Hematopoietic multipotent progenitor cell treated with erythropoietin and hydrocortisone succinate and interleukin-3 and kit ligand, for 4 days (in vitro differentiated cells): Measurements from ENCODE around the gene KCTD17.

Experiments
- DNase-seq: peaks from one replicate; pipeline ENCODE4 v3.0.0-alpha.2; 2015

The KCTD17 gene, protein sequence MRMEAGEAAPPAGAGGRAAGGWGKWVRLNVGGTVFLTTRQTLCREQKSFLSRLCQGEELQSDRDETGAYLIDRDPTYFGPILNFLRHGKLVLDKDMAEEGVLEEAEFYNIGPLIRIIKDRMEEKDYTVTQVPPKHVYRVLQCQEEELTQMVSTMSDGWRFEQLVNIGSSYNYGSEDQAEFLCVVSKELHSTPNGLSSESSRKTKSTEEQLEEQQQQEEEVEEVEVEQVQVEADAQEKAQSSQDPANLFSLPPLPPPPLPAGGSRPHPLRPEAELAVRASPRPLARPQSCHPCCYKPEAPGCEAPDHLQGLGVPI

DNA sequence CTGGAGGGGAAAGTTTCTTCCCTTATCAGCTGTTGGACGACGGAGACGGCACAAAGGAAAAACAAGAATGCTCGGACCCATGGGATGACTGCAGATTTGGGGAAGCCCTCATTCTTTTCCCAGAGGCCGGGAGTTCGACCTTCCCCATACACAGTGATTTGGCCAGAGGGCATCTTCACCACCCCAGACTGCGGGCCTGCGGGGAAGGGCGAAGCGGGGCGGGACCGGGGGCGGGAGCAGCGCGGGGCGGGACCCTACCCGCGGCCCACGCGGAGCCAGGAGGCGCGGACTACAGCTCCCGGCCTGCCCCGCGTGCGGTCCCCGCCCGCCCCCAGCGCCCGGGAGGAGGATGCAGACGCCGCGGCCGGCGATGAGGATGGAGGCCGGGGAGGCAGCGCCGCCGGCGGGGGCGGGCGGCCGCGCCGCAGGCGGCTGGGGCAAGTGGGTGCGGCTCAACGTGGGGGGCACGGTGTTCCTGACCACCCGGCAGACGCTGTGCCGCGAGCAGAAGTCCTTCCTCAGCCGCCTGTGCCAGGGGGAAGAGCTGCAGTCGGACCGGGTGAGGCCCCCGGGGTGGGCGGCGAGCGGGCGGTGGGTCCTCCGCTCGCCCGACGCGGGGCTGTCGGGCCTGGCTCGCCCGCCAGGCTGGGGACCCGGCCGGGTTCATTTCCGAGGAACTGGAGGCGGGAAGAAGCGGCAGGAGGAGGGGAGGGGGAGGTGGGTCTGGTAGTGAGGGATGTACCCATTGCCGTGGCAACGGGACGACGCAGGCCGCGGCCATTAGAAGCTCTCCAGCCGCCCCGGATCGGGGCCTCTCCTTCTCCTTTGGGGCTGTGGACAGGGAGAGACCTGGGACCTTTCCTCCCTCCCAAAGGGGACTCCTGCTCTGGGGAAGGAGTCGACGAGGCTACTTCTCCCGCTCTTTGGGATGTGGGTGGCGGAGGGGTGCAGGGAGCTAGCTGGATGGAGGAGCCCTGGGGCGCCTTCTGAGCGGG, at the start of gene KCTD17:
Gene KCTD17 (plus strand): TSS at position 352 of the 995 bp plus-strand sequence. CDS start 19 bp downstream, at position 371.
- DNase-seq = peak; percentile 85

DNA sequence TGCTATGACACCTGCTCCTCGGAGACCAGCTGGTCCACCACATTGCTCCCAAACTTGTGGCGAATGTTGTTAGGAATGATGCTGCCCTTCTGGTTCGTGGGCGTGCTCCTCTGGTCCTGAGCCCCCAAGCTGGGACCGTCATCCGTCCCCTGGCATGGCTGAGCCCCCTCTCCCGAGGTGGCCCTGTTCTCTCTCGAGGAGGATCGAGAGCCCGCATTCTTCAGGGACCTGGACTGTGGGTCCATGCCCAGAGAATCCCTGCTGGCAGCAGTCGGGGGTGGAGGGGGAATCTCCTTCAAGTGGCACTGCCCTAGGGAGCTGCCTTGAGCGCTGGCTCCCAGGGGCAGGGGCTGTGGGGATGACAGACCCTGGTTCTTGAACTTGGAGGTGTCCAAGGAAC, 49.7 kb upstream of the KCTD17 start:
- no peak for DNase-seq

DNA sequence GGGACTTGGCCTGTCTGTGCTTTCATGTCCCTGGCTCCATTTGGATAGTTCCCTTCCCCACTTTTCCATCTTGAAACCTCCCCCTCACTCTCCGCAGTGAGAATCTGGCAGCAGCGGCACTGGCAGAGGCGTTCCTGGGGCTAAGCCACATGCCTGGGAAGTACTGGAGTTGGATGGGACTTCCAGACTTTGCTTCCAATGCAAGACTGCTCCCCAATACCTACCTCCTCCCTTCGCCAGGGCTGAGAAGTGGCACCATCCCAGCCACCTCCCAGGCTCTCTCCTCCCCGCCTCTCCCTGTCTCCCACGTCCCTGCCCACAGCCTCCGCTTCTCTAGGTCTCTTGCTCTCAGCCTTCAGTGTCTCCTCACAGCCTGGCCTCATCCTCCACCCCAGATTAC, 48.9 kb upstream of the KCTD17 start:
- no peak for DNase-seq

DNA sequence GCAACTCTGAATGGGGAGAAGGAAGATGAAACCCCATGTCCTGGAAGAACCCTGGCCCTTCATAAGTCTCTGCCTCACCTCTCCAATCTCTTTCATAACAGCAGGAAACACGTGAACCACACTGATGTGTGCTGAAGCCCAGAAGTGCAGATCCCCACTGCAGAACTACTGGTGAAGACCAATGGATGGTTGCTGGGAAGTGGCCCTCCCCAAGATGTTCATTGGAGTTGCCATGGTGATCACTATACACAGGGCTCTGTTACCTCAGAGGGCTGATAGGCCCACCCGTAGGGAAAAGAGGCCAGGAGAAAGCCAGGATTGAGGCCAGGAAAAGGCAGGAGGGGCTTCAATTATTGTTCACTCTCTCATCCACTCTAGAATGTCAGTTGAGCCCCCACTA, 43.9 kb upstream of the KCTD17 start:
- DNase-seq = peak; percentile 38

DNA sequence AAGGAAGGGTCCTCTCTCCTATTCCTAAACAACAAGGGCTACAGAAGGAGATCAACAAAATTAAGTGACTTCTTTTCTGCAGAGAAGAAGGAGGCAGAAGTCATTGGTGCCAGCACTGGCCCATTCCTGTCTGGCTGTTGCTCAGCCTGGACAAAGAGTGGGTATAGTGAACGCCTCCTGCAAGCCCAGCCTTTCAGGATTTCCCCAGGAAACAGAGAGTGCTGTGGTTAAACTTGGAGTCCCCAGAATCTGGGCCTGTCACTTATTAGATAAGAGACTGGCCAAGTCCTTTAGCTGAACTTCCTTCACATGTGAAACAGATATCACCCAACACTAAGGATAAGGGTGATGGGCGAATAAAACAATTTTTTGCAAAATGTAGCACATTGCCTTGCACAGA, 43.2 kb upstream of the KCTD17 start:
- DNase-seq = peak; percentile 89

DNA sequence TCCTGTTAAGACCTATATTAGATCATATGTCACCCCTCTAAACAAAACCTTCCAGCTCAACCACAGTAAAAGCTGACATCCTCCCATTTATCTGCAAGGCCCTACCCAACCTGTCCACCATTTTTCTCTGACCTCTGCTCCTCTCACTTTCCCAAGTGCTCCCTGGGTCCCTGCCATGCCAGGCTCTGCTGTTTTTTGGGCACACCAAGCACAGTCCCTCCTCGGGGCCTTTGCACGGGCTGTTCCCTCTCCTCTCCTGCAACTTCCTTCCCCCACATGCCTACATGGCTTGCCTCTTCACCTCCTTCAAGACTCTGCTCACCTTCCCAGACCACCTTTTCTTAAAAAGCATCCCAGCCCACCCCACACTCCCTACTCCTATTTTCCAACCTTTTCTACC, 42.1 kb upstream of the KCTD17 start:
- DNase-seq = no peak

DNA sequence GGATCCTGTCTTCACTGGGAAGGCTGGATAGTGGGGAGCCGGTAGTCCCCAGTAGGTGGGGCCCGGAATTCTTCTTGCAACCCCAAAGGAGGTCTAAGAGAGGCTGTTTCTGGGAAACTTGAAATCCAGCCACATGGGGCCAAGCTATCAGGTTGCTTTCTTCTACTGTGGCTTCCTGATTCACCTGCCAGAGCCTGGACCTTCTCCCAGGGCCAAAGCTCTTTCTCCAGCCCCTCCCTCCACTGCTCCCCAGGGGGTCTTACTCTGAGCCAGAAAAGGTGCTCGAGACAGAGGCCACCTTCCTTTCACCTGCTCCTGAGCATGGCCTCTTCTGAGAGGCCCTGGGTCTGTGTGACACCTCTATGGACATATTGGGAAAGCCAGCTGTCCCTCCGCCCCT, 41.4 kb upstream of the KCTD17 start:
- no peak for DNase-seq

DNA sequence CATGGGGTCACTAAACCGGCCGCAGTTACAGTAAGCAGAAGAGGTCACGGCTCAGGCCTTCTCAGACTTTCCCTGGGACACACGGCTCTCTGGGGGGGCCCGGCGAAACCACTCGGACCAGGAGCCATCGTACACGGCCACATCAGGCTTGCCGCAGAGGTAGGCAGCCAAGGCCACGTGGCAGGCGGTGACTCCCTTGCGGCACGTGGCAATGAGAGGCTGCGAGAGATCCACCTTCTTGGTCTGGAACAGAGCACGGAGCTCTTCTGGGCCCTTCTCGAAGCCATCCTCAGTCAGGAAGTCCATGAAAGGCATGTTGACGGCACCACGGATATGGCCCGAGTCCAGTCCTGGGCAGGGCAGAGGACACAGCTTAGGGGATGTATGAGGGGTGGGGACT, 40.6 kb upstream of the KCTD17 start:
- no peak for DNase-seq

DNA sequence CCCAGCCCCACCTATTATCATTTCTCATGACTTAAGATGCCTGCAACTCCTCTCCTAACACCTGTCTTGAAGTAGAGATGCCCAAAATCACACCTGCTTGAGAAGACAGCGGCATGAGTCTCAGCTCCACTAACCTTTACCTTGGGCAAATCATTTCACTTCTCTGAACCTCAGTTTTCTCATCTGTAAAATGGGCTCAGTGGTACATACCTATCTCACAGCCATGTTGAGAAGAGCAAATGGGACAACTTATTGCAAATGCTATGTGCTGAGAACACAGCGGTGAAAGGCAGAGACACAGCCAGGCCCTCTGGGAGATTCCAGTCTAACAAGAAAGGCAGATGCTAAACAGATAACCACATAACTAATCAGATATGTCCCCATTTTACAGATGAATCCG, 40.1 kb upstream of the KCTD17 start:
- no peak for DNase-seq

DNA sequence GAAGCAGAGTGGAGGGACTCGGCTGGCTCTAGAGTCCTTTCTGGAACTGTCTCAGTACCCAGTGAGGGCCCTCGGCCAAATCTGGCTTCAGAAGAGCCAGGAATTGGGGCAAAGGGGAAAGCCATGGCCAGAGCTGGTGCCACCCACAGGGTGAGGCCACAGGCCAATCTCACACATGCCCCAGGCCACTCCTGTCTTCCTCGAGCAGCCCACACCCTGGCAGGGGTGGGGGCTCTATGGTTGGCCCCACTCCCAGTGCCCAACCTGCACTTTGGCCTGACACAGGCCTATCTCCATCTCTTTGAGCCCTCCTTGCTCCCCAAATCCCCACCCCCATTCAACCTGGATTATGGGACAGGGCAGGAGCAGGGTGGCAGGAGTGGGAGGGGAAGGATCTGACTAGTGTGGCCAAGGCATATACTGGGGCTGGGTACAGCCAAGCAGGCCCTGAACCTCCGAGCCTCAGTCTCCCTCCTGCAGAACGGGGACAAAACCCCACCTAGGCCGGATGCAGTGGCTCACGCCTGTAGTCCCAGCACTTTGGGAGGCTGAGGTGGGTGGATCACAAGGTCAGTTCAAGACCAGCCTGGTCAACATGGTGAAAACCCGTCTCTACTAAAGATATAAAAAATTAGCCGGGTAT, 39.2 kb upstream of the KCTD17 start:
- no peak for DNase-seq

DNA sequence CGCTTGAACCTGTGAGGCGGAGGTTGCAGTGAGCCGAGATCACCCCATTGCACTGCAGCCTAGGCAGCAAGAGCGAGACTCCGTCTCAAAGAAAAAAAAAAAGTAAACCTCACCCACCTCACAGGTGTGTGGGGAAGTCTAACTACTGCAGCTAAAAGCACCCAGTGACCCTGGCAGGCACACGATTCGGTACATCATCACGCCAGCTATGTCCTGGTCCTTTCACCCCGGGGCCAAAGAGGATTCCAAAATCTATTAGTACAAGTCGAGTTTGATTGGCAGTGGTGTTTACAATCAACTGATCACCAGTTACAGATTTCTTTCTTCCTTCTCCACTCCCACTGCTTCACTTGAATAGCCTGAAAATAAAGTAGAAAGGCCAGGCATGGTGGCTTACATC, 38.6 kb upstream of the KCTD17 start:
- DNase-seq = no peak

DNA sequence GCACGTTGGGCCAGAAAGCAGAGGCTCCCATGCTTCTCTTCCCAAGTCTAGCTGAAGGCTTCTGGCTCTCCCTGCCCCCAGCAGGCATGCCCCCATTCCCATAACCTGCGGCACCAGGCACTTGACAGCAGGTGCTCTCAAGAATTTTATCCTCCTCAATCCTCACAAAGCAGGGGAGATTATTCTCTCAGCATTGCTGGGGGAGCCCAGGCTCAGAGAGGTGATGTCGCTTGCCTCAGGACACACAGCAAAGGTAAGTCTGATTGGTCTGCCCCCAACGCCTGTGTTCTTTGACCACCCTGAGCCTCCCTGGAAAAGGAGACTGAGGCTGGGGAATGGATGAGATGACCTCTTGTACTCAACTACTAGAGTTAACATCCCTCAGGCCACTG, 37.1 kb upstream of the KCTD17 start:
- no peak for DNase-seq

DNA sequence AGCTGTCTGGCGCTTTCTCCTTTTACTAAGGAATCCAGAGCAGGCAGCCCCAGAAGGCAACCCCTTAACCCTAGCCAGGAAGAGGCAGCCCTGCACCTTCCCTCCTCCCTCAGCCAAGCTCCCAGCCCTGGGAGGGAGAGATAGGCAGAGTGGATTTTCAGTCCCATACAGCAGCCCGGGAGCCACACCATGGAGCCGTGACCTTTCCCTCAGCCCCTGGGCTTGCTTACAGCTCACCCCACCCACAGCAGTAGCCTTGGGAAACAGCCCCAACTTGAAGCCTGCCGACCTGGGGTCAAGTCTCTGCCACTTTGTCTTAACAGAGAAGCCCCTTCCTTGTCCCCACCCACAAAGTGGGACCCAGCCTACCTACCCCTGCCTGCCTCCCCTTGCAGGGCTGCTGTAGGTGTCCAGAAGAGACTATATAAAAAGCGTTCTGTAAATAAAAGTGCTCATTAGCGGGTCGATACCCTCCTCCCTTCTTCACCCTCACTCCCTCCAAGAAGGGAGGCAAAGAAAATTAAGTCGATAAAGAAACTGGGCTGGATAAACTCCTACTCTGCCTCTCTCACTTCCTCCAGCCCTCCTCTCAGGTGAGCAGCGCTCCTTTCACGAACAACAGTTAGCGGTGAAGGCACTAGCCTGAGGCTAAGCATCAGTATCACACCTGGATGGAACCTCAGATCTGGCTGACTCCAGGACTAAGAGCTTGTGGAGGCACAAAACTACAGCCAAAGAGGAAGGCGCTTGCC, 36.5 kb upstream of the KCTD17 start:
- DNase-seq = no peak

DNA sequence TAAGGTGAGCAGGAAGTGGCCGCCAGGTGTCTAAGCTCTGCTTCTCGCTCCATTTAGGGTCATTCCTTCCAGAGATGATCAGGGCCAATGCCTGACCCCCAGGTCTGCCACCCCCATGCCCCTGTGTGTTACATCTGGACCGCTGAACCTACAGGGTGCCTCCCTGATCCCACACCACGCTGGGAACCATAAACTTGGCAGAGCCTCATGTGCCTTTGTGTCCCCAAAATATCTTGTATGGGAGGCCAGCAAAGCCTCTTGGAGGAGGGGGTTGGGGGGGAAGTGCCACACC, 36.0 kb upstream of the KCTD17 start:
- DNase-seq = no peak

DNA sequence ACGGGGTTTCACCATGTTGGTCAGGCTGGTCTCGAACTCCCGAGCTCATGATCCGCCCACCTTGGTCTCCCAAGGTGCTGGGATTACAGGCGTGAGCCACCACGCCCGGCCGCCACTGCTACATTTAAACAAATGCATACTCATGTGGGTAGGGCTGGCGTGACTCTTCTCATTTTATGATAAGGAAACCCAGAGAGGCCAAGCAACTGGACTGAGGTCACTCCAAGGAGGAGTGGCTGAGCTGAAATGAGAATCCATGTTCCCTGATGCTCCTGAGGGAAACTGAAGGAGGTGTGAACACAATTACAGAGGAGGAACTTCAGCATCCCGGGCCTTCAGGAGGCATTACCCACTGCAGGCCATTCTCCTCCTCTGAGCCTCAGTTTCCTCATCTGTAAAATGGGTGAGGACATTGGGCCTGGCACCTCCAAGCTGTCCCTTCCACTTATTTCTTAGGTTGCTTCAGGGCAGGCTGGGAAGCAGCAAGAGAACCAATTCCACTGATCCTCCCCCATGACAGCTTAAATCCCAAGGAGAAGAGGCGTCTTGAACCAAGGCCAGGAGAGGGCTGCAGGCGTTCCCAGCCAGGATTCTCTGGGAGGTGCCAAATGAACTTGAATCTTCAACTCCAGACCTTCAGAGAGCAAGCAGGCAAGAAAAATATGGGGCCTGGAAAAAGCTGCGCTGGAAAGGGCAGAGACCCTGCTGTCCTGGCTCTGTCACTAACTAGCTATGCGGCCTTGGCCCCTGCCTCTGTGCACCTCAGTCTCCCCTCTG, 35.2 kb upstream of the KCTD17 start:
- peak; percentile 41 for DNase-seq

DNA sequence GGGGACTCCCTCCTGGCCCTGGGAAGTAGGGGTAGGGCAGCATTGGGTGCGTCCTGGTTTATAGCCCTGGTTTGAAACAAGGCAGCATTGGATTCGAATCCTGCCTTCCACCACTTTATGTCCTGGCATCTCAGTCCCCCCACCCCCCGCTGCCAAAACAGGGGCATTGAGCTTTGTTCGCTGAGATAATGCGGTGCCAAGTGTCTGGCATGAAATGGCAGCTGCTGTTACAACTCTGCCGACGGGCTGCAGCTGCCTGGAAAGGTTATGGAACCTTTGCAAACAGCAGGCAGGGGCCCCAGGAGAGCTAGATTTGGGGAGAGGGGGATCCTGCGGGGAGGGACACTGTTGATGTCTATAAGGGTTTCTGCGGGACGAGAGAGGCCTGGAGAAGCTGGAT, 34.2 kb upstream of the KCTD17 start:
- no peak for DNase-seq

DNA sequence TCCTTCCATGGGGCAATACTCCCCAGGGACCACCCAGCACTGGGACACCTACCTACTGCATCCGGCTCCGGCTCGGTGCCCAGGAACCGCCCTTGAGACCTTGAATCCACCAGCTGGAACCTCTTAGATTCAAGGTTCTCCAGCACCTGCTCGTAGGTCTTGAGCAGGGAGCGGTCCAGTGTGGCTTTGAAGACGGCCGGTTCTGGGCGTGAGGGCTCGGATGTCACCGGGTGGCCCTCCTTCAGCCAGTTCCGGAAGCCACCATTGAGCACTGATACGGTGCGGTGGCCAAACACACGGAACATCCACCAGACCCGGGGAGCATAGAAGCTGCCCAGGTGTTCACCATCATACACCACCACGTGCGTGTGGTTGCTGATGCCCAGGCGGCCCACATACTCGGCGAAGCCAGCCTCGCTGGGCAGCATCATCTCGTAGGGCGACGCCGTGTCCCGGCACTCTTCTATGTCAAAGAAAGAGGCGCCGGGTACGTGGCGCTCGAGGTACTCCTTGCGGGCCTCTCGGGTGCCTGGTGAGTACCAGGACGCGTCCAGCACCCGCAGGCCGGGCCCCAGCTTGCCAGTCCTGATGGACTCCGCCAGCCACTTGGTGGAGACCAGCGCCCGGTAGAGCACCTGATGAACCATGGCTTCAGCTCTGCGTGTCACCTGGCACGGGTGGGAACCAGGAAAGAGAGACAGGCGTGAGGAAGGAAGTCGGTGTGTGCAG, 33.3 kb upstream of the KCTD17 start:
- DNase-seq = no peak

DNA sequence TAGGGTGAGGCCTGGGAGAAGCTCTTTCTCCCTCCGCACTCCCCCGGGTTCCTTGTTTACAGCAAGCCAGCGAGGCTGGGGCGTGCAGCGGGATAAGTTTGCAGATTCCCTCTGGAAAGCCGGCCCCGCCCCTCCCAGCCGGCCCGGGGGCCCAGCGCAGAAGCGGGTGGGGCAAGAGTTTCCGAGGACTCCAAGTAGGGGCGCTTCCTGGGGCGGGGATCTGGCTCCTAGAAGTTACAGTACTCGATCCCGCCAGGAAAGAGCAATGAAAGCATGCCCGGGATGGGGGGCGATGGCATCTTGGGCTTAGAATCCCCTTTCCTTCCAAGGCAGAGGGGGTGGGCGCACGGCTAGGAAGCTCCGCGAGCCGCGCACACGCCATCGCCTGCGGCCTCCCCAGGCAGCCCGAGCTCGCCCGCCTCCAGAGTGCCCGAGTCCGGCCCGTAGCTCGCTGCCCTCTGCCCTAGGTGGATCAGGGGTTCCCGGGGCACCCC, 32.7 kb upstream of the KCTD17 start:
- no peak for DNase-seq

DNA sequence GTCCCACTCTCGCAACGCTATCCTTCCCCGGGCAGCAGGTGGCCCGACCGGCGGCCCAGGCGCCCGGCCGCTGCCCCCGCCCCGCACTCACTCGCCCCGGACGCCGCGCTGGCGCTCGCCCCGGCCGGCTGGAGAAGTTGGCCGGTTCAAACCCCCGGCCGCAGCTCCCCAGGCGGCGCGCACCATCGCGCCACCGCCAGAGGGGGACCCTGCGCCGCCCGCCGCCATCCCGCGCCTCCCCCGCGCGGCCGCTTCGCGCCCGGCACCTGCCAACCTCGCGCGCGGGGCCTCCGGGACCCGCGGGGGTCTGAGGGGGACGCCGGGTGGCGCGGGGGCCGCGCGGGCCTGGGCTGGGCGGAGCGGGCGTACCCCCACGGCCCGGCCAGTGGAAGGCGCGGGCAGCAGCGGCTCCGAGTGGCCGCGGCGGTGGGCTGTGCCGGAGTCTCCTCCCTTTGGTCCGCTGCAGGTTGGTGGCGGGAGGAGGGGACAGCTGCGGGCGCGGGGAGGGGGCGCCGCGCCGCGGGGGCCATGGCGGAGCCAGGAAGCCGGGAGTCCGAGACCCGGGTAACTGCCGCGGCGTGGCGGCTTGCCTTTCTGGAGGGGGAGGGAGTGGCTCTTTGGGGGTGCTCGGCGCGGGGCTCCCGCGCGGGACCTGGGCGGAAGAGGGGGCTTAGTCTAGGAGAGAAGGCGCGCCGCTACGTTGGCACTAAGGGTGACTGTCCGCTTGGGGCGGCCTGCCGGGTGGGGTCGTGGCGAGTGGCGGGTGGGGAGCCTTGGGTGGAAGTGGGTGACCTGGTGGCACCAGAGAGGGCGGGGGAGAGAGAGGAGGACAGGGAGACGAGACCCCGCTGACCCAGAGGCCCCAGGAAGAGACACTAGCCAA, 32.0 kb upstream of the KCTD17 start, which contains the start of the genes MPST and TST:
Gene MPST (plus strand): TSS at position 434 of the 883 bp plus-strand sequence. CDS start 95 bp downstream, at position 529.
Gene TST (minus strand): TSS at position 139 of the 883 bp plus-strand sequence. CDS start 715 bp downstream, outside the sequence.
- peak; percentile 89 for DNase-seq

DNA sequence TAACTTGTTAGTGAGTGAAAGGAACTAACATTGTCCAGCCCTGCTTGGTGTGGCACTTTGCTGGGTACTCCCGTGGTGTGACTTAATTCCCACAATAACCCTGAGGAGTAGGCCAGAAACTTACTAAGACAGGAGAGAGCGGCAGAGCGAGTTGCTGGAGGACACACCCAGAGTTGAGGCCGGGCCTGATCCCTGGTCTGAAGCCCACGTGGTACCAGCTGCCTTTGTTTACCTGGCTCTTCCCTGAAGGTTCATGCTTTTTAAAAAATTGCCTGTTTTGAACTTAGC, 31.4 kb upstream of the KCTD17 start:
- DNase-seq = peak; percentile 78
